Measurements from ENCODE around the gene MRFAP1. TPM values are rescaled to one million over a fixed set of nuclear protein-coding genes. Genes with fewer than 3 reads are reported as not detected.

MRFAP1 gene
- total RNA-seq, 1 experiment from 2014 or later, result 212 TPM

GRCh38 chr4:6659897-6660296 is 19.4 kb downstream of the MRFAP1 start:
- ChIA-PET POLR2A (no interaction called here), CTCF (no interaction called here)
- Histone ChIP-seq H3K27me3 (ENCODE audit: control insufficient read depth, insufficient read depth, low read length) (no peaks in the 10 kb centered on the region), H3K9me3 (ENCODE audit: control insufficient read depth, insufficient read depth, low read depth, low read length) (no peaks in the 10 kb centered on the region), H3K36me3 (ENCODE audit: control insufficient read depth, insufficient read depth, low read length) (no peaks in the 10 kb centered on the region), H3K4me3 (ENCODE audit: low read depth in 2 of 2, low read length in 2 of 2) (no peak overlapping the region), H3K27ac (ENCODE audit: low read length) (no peak overlapping the region), H3K4me1 (ENCODE audit: control insufficient read depth, insufficient read depth, low read length) (no peaks in the 10 kb centered on the region; the same call in 1 of the 2 replicates)
- no peak for TF ChIP-seq TCF7L2 (IDR thresholded peaks at IDR 0.05; ENCODE audit: low read depth, low read length)
- TF ChIP-seq POLR2AphosphoS5 (IDR thresholded peaks at IDR 0.05; ENCODE audit: low read depth, low read length), result no peak
- TF ChIP-seq REST (IDR thresholded peaks at IDR 0.05; ENCODE audit: insufficient read depth in 1 of 2, low read depth in 2 of 2, low read length in 1 of 2), result no peak
- TF ChIP-seq, protein P1, sequence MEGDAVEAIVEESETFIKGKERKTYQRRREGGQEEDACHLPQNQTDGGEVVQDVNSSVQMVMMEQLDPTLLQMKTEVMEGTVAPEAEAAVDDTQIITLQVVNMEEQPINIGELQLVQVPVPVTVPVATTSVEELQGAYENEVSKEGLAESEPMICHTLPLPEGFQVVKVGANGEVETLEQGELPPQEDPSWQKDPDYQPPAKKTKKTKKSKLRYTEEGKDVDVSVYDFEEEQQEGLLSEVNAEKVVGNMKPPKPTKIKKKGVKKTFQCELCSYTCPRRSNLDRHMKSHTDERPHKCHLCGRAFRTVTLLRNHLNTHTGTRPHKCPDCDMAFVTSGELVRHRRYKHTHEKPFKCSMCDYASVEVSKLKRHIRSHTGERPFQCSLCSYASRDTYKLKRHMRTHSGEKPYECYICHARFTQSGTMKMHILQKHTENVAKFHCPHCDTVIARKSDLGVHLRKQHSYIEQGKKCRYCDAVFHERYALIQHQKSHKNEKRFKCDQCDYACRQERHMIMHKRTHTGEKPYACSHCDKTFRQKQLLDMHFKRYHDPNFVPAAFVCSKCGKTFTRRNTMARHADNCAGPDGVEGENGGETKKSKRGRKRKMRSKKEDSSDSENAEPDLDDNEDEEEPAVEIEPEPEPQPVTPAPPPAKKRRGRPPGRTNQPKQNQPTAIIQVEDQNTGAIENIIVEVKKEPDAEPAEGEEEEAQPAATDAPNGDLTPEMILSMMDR (IDR thresholded peaks at IDR 0.05), result no peak
- TF ChIP-seq SIN3A (IDR thresholded peaks at IDR 0.05; ENCODE audit: borderline replicate concordance, insufficient read depth, low read depth, low read length), result no peak
- ATAC-seq (no peak), DNase-seq (ENCODE audit: low read depth, low spot score) (no peak)
- intact Hi-C loops (cut with micrococcal nuclease; ENCODE audit: unreplicated experiment) (no loop called here), in situ Hi-C loops (cut with HindIII; ENCODE audit: low pct_unique_long_range_greater_than_20kb, low sequenced_read_pairs) (no loop called here)
- no TSS peak for BruUV-seq (replicated peaks)

DNA sequence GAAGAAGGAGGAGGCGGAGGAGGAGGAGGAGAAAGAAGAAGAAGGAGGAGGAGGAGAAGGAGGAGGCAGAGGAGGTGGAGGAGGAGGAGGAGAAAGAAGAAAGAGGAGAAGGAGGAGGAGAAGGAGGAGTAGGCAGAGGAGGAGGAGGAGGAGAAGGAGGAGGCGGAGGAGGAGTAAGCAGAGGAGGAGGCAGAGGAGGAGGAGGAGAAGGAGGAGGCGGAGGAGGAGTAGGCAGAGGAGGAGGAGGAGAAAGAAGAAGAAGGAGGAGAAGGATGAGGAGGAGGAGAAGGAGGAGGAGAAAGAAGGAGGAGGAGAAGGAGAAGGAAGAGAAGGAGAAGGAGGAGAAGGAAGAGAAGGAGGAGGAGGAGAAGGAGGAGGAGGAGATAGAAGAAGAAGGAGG is 19.9 kb downstream of the MRFAP1 start:
- H3K4me3 ChIP-seq (ENCODE audit: low read depth in 2 of 2, low read length in 2 of 2), result no peak overlapping the region
- CTCF ChIA-PET, result no interaction called here
- no peaks in the 10 kb centered on the region for H3K9me3 ChIP-seq (ENCODE audit: control insufficient read depth, insufficient read depth, low read depth, low read length)
- H3K4me1 ChIP-seq (ENCODE audit: control insufficient read depth, insufficient read depth, low read length), result no peaks in the 10 kb centered on the region; the same call in 1 of the 2 replicates
- POLR2A ChIA-PET, result no interaction called here
- ATAC-seq, result no peak
- TF ChIP-seq REST (IDR thresholded peaks at IDR 0.05; ENCODE audit: insufficient read depth in 1 of 2, low read depth in 2 of 2, low read length in 1 of 2) (no peak), SIN3A (IDR thresholded peaks at IDR 0.05; ENCODE audit: borderline replicate concordance, insufficient read depth, low read depth, low read length) (no peak), POLR2AphosphoS5 (IDR thresholded peaks at IDR 0.05; ENCODE audit: low read depth, low read length) (no peak), TCF7L2 (IDR thresholded peaks at IDR 0.05; ENCODE audit: low read depth, low read length) (no peak)
- TF ChIP-seq, protein P1 (IDR thresholded peaks at IDR 0.05), result no peak
- H3K27me3 ChIP-seq (ENCODE audit: control insufficient read depth, insufficient read depth, low read length), result no peaks in the 10 kb centered on the region
- intact Hi-C loops (cut with micrococcal nuclease; ENCODE audit: unreplicated experiment), result no loop called here
- no peaks in the 10 kb centered on the region for H3K36me3 ChIP-seq (ENCODE audit: control insufficient read depth, insufficient read depth, low read length)
- BruUV-seq (replicated peaks), result no TSS peak
- H3K27ac ChIP-seq (ENCODE audit: low read length), result no peak overlapping the region
- no peak for DNase-seq (ENCODE audit: low read depth, low spot score)
- in situ Hi-C loops (cut with HindIII; ENCODE audit: low pct_unique_long_range_greater_than_20kb, low sequenced_read_pairs), result no loop called here
